A673 (cell line): ENCODE measurements around the gene S100A16.
"Not testable (repeated sequence)": the region's sequence is repeated elsewhere in the genome, so short reads cannot be mapped to it uniquely, and the experiment has no call there.

ENCODE experiments used
- CTCF ChIP-seq: fragments of 300-800, 200-600 bp; sonication (generic); conservative IDR thresholded peaks from 2 replicates; pipeline ENCODE4 v1.5.1; 2017; ENCODE audit warnings: low read depth, mild to moderate bottlenecking, antibody characterized with exemption, low read length, moderate library complexity, mixed read lengths
- EZH2 ChIP-seq: fragments of 200-600 bp; sonication (generic); IDR thresholded peaks from 2 replicates; pipeline ENCODE4 v1.6.1; 2017; ENCODE audit warnings: borderline replicate concordance, low read depth, mild to moderate bottlenecking, mixed read lengths, antibody characterized with exemption, low read length; ENCODE audit not compliant: poor library complexity, severe bottlenecking

- TF ChIP-seq CTCF, EZH2: not testable (repeated sequence)
Measured at GRCh38 chr1:153583514-153583913, 29.4 kb downstream of the S100A16 start.
